ENCODE results near the gene CDK5R1.
A peak's percentile ranks its signal among the peaks of the same experiment; 100 is the strongest.

CDK5R1 gene

DNA sequence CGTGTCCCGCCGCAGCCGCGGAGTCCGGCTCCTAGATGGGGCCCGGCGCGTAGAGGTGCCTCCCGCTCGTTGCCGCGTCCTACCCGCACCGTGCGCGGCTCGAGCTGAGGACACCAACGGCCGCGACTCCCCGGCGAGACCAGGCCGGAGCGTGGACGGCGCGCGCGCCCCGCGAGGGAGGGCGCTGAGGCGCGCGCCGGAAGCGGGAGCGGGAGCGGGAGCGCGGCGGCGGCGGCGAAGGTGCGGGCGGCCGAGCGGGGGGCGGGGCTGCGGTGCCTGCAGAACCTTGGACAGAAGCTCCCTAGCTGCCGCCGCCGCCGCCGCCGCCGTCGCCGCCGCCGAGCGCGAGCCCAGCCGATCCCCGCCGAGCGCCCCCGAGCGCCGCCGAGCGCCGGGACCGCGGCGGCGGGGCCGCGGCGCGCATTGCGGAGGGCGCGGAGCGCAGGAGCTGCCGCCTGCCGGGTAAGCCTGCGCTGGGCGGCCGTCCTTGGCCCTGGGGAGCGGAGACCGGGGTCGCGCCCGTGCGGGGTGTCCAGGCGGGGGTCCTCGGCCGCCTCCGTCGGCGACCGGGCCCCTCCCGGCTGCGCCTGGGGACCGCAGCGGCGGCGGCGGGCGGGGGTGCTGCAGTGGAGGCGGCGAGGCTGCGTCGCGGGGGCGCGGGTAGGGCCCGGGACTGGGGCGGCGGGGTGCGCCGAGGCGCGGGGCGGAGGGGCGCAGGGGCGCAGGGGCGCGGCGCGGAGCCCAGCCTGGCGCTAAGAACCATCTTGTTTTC is at the start of gene CDK5R1:
TSS of gene CDK5R1 (plus strand) at position 293 of the 772 bp plus-strand sequence. CDS start 628 bp downstream, outside the sequence.
- H3K36me3 ChIP-seq = peaks cover 0 to 8% (median 5%) of the 10 kb centered on the region in 3 donors
- DNase-seq = no peak
- peak within 1 kb of the TSS; percentile 62 to 63 for H3K4me3 ChIP-seq
- peaks cover 0 to 38% (median 30%) of the 10 kb centered on the region in 4 donors for H3K4me1 ChIP-seq
- peak within 1 kb of the TSS; percentile 67 to 72 for H3K27ac ChIP-seq
- no peaks in the 10 kb centered on the region for H3K9me3 ChIP-seq
- TF ChIP-seq, protein P1, sequence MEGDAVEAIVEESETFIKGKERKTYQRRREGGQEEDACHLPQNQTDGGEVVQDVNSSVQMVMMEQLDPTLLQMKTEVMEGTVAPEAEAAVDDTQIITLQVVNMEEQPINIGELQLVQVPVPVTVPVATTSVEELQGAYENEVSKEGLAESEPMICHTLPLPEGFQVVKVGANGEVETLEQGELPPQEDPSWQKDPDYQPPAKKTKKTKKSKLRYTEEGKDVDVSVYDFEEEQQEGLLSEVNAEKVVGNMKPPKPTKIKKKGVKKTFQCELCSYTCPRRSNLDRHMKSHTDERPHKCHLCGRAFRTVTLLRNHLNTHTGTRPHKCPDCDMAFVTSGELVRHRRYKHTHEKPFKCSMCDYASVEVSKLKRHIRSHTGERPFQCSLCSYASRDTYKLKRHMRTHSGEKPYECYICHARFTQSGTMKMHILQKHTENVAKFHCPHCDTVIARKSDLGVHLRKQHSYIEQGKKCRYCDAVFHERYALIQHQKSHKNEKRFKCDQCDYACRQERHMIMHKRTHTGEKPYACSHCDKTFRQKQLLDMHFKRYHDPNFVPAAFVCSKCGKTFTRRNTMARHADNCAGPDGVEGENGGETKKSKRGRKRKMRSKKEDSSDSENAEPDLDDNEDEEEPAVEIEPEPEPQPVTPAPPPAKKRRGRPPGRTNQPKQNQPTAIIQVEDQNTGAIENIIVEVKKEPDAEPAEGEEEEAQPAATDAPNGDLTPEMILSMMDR (IDR thresholded peaks at IDR 0.05) = no peak
- intact Hi-C loops (cut with DNase I; ENCODE audit: low total_unique reads) = loop anchor here (10.0 kb wide), 1 partner anchor 278 kb away; no protein-coding TSS in a partner anchor
- no peaks in the 10 kb centered on the region for H3K27me3 ChIP-seq

DNA sequence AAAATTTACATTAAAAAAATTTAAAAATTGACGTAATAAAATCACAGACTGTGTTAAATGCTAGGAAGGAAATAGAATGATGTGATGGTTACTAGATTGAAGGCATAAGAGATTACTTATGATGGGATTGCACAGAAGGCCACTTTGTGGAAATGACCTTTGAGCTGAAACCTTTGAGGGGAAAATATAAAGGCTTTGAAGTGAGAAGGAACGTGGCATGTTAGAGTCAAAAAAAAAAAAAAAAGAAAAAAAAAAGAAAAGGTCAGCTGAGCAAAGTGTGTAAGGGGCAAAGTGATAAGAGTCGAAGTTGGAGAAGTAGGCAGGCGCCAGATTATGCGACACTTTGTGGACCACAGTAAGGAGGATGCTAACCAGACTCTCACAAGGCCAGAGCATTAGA is 46.1 kb upstream of the CDK5R1 start:
- H3K27me3 ChIP-seq = no peaks in the 10 kb centered on the region
- H3K4me1 ChIP-seq = peaks cover 0 to 11% (median 5%) of the 10 kb centered on the region in 4 donors
- no peak overlapping the region for H3K27ac ChIP-seq
- H3K9me3 ChIP-seq = no peaks in the 10 kb centered on the region
- H3K4me3 ChIP-seq = no peak overlapping the region
- intact Hi-C loops (cut with DNase I; ENCODE audit: low total_unique reads) = no loop called here
- DNase-seq = no peak
- TF ChIP-seq, protein P1 (IDR thresholded peaks at IDR 0.05) = no peak
- H3K36me3 ChIP-seq = peaks cover 0 to 4% (median 0%) of the 10 kb centered on the region in 3 donors

DNA sequence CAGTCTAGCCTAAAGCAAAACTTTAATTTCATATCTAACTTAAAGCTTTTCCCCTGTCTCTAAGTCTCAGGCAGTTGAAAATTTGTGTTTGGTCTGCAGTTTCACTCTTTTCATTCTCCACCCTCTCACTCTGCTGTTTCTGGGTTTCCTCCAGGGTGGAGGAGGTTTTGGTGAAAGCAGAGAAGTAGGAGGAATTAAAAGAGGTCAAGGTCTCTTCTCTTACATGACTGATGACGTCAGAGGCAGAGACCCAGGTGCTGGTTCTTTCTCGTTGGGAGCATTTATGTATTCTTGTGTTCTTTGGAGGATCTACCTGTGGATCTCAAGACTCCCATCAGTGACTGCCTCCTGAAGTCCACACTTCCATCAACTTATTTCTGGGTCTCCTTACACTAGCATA is 44.9 kb upstream of the CDK5R1 start:
- intact Hi-C loops (cut with DNase I; ENCODE audit: low total_unique reads) = no loop called here

DNA sequence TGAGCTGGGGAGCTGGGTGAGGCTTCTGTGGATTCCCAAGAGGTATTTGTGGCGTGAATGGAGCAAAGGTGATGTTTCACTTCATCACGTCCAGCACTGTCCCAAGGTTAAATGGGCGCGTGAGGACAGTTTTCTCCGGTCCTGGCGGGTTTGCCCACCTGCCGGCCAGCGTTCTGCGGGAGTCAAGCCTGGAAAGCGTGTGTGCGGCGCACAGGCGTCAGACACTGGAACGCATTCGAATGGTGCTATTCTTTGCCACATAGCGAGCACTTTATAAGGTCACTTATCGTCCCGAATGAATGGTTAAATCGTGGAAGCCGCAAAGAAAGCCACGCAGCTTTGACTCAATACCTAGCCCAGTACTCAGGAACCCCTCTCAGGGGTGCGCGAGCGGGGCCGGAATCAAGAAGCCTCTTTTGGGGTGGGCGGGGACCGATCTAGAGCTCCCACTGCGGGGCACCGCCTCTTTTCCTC is 42.9 kb upstream of the CDK5R1 start:
- H3K27me3 ChIP-seq = no peaks in the 10 kb centered on the region
- H3K9me3 ChIP-seq = no peaks in the 10 kb centered on the region
- peaks cover 0 to 25% (median 14%) of the 10 kb centered on the region in 4 donors for H3K4me1 ChIP-seq
- TF ChIP-seq, protein P1 (IDR thresholded peaks at IDR 0.05) = no peak
- H3K36me3 ChIP-seq = peaks cover 14 to 20% (median 20%) of the 10 kb centered on the region in 3 donors
- H3K27ac ChIP-seq = peak overlapping the region; percentile 81 to 90
- DNase-seq = no peak
- intact Hi-C loops (cut with DNase I; ENCODE audit: low total_unique reads) = no loop called here
- peak overlapping the region; percentile 89 to 97 for H3K4me3 ChIP-seq

More for the DNA sequence above, 44.9 kb upstream of the CDK5R1 start:
- TF ChIP-seq, protein P1 (IDR thresholded peaks at IDR 0.05) = no peak
- H3K9me3 ChIP-seq = no peaks in the 10 kb centered on the region
- no peak overlapping the region for H3K27ac ChIP-seq
- H3K36me3 ChIP-seq = peaks cover 0 to 4% (median under 1%) of the 10 kb centered on the region in 3 donors
- DNase-seq = no peak
- peaks cover 0 to 23% (median 14%) of the 10 kb centered on the region in 4 donors for H3K4me1 ChIP-seq
- no peaks in the 10 kb centered on the region for H3K27me3 ChIP-seq
- H3K4me3 ChIP-seq = no peak overlapping the region

DNA sequence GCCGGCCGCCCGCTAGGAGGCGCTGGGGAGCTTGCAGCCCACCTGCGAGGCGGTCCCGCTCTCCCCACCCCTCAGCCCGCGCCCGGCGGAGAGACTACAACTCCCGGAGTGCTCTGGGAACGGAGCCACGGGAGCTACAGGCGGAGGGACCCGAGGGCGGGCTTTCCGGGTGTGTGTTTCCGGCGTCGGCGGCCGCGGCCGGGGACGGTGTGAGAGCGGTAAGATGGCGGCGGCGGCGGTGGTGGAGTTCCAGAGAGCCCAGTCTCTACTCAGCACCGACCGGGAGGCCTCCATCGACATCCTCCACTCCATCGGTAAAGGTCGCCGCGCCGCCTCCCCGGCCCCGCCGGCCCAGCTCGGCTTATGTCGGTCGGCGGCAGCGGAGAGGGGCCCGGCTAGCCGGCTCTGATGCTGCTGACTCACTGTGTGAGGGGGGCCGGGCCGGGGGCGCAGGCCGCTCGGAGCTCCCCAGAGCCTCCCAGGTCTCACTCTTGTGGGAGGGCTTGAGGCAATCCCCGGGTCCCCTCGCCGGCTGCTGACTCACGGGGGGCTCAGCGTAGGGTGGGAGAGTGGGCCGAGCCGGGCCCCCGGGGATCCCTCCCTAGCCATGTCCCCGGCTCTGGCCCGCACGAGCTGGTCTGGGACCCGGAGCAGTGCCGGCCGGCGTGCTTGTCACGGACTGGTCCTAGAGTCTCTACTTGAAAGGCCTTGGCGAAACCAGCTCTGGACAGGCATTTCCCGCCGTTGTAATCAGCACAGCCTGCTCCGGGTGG is 42.3 kb upstream of the CDK5R1 start, which contains the start of gene PSMD11:
TSS of gene PSMD11 (plus strand) at position 210 of the 773 bp plus-strand sequence. CDS start at position 224, 14 bp downstream.
- Histone ChIP-seq H3K9me3 (no peaks in the 10 kb centered on the region), H3K4me3 (peak within 1 kb of the TSS; percentile 89 to 97), H3K4me1 (peaks cover 0 to 25% (median 14%) of the 10 kb centered on the region in 4 donors), H3K36me3 (peaks cover 18 to 27% (median 25%) of the 10 kb centered on the region in 3 donors), H3K27me3 (no peaks in the 10 kb centered on the region), H3K27ac (peak within 1 kb of the TSS; percentile 81 to 90)
- TF ChIP-seq, protein P1 (IDR thresholded peaks at IDR 0.05) = peak; percentile 78 to 87
- peak; percentile 98 for DNase-seq
- intact Hi-C loops (cut with DNase I; ENCODE audit: low total_unique reads) = no loop called here
